Ureter (tissue), 1 donor: Measurements from ENCODE around the gene FYN. TPM values are rescaled to one million over a fixed set of nuclear protein-coding genes. Genes with fewer than 3 reads are reported as not detected.
"Not testable (repeated sequence)": the region's sequence is repeated elsewhere in the genome, so short reads cannot be mapped to it uniquely, and the experiment has no call there.

ENCODE experiments used
- DNase-seq: peaks from one replicate; pipeline ENCODE4 v3.0.0-alpha.2; 2020; ENCODE audit warnings: low spot score
- total RNA-seq: library from RNA; stranded (reverse); gene quantifications from one replicate; pipeline ENCODE4 v1.2.4, GENCODE V29; 2023
- donor health status: DM: yes; HTN: yes; CAD: no.

FYN gene
- total RNA-seq, 1 donor from 2014 or later = 62.6 TPM

- DNase-seq = no peak
These were observed 22.8 kb downstream of the FYN start for GRCh38 chr6:111850295-111850937.

GRCh38 chr6:111849298-111849697 lies 24.0 kb downstream of the FYN start:
- no peak for DNase-seq

DNA sequence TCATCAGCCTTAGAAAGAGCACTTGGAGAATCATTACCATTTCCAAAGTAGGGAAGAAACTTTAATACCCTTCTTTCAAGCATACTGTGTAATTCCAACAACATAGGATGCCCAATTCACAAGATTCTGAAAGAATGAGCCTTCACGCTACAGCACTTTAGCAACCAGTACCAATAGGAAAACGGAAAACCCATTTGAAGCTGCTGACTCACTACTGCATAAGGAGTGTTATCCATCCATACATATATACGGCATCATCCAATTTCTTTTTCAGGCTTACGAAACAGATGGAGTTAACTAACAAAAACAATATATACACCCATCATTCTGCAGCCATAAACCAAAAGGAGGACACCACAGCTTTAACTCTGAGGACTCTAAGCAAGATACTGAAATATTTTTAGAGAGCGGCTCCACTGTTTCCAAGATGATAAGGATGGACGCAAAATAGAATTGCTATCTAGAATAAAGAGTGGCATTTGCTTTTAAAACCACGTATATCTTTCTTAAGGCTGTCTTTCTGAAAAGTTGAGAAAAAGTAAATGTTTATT lies 24.9 kb downstream of the FYN start:
- no peak for DNase-seq

DNA sequence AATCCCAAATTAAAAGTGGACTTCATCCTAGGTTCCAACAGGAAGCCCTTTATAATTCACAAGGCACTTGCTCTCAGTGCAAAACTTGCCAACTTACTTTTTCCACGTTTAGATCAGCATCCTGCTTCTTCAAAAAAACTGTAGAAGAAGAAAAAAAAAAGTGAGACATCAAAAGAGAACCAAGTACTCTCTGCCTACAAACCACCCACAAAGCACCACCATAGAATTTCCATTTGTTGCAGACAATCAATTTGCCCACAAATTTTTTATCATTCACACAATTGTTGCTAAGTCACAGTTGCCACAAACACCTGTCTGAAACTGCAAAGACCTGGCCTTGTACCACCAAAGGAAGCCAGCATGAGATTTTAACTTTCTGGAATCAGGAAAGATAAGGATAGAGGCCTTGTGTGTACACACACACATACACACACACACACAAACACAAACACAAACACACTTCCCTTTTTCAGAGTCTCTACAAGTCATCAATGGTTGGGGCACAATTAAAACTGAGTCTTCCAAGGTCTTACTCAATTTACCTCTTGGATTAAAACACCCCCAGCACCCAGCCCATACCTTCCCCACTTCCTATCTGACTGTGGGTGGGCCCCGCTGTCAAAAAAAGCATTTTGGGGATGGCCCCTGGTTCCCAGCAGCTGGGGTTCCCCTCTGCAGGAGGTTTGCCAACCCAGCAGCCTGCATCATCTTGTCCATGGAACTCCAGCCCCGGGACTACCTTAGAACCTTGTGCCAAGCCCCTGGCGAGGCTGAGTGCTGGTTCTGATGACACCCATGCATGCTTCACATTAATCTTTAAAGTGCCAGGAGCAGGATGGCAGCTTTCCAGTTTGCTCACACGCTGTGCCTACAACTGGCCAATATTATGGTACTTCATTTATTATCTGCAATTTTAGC lies 26.5 kb downstream of the FYN start:
- DNase-seq = no peak

DNA sequence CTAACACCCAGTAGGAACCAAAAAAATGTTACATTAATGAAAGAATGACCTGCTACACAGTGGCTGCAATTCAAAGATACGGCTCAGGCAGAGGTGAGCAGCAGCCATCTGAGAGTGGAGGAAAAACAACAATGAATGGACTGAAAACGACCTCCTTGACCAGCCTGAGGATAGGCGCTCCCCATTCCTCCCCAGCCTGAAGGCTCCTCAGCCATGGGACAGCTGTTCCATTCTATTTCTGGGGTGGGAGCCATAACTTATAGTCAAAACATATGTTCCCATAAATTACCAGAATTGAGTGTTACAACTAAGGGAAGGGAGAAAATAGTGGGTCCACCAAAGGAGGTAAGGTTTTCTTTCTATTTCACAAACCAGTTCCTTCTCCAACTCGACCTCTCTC lies 27.2 kb downstream of the FYN start:
- DNase-seq = no peak

GRCh38 chr6:111845441-111845871 lies 27.8 kb downstream of the FYN start:
- DNase-seq = no peak

GRCh38 chr6:111844921-111845320 lies 28.3 kb downstream of the FYN start:
- no peak for DNase-seq

DNA sequence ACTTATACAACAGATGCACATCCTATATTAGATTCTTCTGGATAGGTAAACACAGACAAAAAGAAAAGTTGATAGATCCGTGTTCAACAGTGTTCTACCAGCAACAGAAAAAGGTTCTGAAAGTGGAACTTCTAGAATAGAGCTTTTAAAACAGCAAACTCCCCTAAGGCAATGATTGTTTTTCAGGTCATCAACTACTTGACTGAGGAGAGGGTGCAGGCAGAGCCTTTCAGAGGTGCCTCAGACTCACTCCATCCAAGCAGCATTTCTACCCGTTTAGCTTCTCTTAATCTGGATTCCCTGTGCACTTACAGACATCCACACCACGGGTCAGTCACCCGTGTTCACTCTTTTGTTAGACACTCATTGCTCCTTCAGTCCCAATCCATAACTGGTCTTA lies 28.9 kb downstream of the FYN start:
- no peak for DNase-seq

- DNase-seq = no peak
These were observed 29.7 kb downstream of the FYN start for GRCh38 chr6:111843347-111844147.

- no peak for DNase-seq
These were observed 30.4 kb downstream of the FYN start for GRCh38 chr6:111842891-111843290.

DNA sequence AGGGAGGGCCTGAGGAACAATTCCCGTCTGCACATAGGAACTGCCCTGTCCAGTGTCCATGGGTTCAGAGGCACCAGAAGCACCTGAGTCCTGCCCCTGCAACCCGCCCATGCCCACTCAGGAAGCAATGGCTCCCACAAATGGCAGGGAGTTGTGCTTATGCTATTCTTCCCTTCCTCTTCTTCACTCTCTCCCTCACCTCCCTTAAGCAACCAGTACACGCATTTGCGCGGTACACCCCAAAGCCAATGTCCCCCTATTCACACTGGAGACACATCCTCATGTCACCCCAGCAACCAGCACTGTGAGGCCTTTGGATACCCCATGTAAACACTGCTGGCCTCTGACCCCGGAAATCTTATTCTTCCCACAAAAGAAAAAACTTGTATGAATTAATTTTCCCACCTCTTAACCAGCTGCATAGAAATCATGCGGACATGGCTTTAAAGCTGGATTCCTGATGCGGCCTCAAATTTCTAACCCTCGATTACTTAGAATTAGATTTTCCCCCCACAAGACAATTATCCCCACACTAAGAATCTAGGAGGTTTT lies 30.9 kb downstream of the FYN start:
- no peak for DNase-seq

- no peak for DNase-seq
These were observed 31.4 kb downstream of the FYN start for GRCh38 chr6:111841822-111842221.

DNA sequence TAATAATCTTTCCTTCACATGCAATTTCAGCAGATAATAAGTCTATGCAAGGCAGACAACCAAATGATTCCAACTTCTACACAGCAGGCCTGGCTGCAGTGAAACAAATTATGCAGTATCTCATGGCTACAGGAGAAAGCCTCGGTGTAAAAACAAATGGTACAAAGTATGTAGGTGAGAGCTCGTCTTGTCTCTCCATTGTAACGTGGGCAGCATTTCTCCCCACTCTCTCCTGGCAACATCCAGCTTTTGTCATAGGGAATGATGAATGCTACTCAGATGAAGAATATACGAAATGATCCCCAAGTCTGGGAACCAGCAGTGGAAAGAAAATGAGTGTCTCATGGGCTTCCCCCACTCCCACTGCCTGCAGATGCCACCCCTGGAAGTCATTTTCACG lies 32.4 kb downstream of the FYN start:
- DNase-seq = no peak

- DNase-seq = no peak
These were observed 34.3 kb downstream of the FYN start for GRCh38 chr6:111838749-111839484.

- DNase-seq = no peak
These were observed 35.4 kb downstream of the FYN start for GRCh38 chr6:111837641-111838500.

DNA sequence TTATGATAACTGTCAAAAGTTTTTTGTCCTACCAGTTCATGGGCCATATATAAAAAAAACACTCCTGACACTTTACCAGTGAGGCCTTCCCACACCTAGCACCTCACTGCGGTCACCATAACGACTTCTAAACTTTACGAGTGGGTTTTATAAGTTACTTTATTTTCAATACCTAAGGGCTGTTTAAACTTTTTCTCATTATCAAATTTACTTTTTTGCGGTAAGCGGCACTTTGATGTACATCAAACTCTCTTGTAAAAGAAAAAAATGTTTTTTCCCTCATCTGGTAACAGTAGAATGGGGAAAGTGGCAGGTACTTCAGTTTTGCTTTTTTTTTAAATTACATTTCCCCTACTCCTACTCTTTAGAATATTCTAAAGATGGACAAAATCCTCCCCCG lies 36.2 kb downstream of the FYN start:
- no peak for DNase-seq

DNA sequence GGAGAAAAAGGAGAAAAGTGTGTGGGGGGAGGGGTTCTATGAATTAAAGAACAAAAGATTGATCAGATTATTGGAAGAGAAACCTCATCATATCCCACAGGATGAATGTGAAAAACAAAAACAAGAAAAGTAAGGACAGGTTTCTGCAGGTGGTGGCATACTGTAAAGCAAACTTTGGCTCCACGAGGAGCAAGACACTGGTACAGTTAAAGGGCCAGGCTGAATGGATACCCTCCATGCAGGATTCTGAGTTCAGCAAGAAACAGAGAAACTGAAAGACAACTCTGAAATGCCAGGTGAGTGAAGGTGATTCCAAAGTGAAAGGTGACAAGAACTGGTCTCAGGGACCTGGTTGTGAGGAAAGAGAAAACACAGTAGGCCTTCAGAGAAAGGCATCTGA lies 37.4 kb downstream of the FYN start:
- no peak for DNase-seq

- not testable (repeated sequence) for DNase-seq
These were observed 37.9 kb downstream of the FYN start for GRCh38 chr6:111835398-111835797.

GRCh38 chr6:111834356-111834755 lies 38.9 kb downstream of the FYN start:
- DNase-seq = no peak

- DNase-seq = no peak
These were observed 40.3 kb downstream of the FYN start for GRCh38 chr6:111832833-111833418.
